ENCODE measurements around the gene COL5A1.

GRCh38 chr9:134891713-134892112, 250.1 kb downstream of the COL5A1 start:
- TF ChIP-seq ETS1 (IDR thresholded peaks at IDR 0.05), result no peak
- no peak for TF ChIP-seq CTCF (conservative IDR thresholded peaks at IDR 0.05; ENCODE audit: low read depth in 2 of 2)

Measured in GM23338 (cell line).